ENCODE results near the gene TIMELESS. TPM values are rescaled to one million over a fixed set of nuclear protein-coding genes. Genes with fewer than 3 reads are reported as not detected.

TIMELESS gene
- total RNA-seq, 2 experiments from 2014 or later: 46.5 to 103 TPM

- Histone ChIP-seq H2AFZ (ENCODE audit: low read length) (no peak overlapping the region), H3K9me2 (ENCODE audit: insufficient read depth, low read length) (no peaks in the 10 kb centered on the region), H3K4me1 (ENCODE audit: insufficient read depth, low read length, poor library complexity, severe bottlenecking) (peaks cover 39% of the 10 kb centered on the region), H3K4me2 (ENCODE audit: low read length) (no peak overlapping the region), H3K9me3 (ENCODE audit: low read length) (no peaks in the 10 kb centered on the region), H3K27ac (ENCODE audit: low read depth, low read length, poor library complexity, severe bottlenecking) (no peak overlapping the region), H3K36me3 (ENCODE audit: insufficient read depth, low read length) (no peaks in the 10 kb centered on the region), H3K4me3 (ENCODE audit: low read depth, low read length, poor library complexity, severe bottlenecking) (no peak overlapping the region), H3K79me2 (ENCODE audit: insufficient read depth, low read depth, low read length) (no peaks in the 10 kb centered on the region), H4K20me1 (ENCODE audit: insufficient read depth, low read length) (no peaks in the 10 kb centered on the region)
- DNase-seq (ENCODE audit: low spot score): no peak
- intact Hi-C loops (cut with micrococcal nuclease; ENCODE audit: unreplicated experiment): no loop called here
- CTCF ChIA-PET (ENCODE audit: unreplicated experiment): interaction anchor here (2.6 kb wide), 1 partner anchor 8 kb away, joined by 10 read pairs; the partner anchor contains the start of gene TIMELESS
- BruUV-seq (replicated peaks): no TSS peak
- POLR2A ChIA-PET: interaction anchor here (0.7 to 7.4 kb wide), 5 partner anchors 9 to 237 kb away, joined by 4 to 98 read pairs (median 31); partner anchors contain the start of genes CNPY2, IL23A, PAN2 and TIMELESS
- TF ChIP-seq, protein P1, sequence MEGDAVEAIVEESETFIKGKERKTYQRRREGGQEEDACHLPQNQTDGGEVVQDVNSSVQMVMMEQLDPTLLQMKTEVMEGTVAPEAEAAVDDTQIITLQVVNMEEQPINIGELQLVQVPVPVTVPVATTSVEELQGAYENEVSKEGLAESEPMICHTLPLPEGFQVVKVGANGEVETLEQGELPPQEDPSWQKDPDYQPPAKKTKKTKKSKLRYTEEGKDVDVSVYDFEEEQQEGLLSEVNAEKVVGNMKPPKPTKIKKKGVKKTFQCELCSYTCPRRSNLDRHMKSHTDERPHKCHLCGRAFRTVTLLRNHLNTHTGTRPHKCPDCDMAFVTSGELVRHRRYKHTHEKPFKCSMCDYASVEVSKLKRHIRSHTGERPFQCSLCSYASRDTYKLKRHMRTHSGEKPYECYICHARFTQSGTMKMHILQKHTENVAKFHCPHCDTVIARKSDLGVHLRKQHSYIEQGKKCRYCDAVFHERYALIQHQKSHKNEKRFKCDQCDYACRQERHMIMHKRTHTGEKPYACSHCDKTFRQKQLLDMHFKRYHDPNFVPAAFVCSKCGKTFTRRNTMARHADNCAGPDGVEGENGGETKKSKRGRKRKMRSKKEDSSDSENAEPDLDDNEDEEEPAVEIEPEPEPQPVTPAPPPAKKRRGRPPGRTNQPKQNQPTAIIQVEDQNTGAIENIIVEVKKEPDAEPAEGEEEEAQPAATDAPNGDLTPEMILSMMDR (conservative IDR thresholded peaks at IDR 0.05; ENCODE audit: low read length): no peak
- TF ChIP-seq EZH2phosphoT487 (IDR thresholded peaks at IDR 0.05; ENCODE audit: borderline replicate concordance, low read depth, low read length): no peak
Observed at GRCh38 chr12:56457817-56458216, 8.6 kb upstream of the TIMELESS start.

- H3K9me2 ChIP-seq (ENCODE audit: insufficient read depth, low read length): no peaks in the 10 kb centered on the region
- no peak within 1 kb of the TSS for H3K4me3 ChIP-seq (ENCODE audit: low read depth, low read length, poor library complexity, severe bottlenecking)
- H2AFZ ChIP-seq (ENCODE audit: low read length): no peak within 1 kb of the TSS
- H3K79me2 ChIP-seq (ENCODE audit: insufficient read depth, low read depth, low read length): no peaks in the 10 kb centered on the region
- peaks cover 24% of the 10 kb centered on the region for H3K4me1 ChIP-seq (ENCODE audit: insufficient read depth, low read length, poor library complexity, severe bottlenecking)
- no peaks in the 10 kb centered on the region for H3K36me3 ChIP-seq (ENCODE audit: insufficient read depth, low read length)
- H3K9me3 ChIP-seq (ENCODE audit: low read length): no peaks in the 10 kb centered on the region
- TF ChIP-seq, protein P1 (conservative IDR thresholded peaks at IDR 0.05; ENCODE audit: low read length): no peak
- TF ChIP-seq EZH2phosphoT487 (IDR thresholded peaks at IDR 0.05; ENCODE audit: borderline replicate concordance, low read depth, low read length): no peak
- ChIA-PET POLR2A (interaction anchor here (0.6 to 0.8 kb wide), 2 partner anchors 25 to 487 kb away, joined by 3 to 4 read pairs; no protein-coding TSS in a partner anchor), CTCF (ENCODE audit: unreplicated experiment) (no interaction called here)
- H4K20me1 ChIP-seq (ENCODE audit: insufficient read depth, low read length): no peaks in the 10 kb centered on the region
- intact Hi-C loops (cut with micrococcal nuclease; ENCODE audit: unreplicated experiment): no loop called here
- no peak within 1 kb of the TSS for H3K27ac ChIP-seq (ENCODE audit: low read depth, low read length, poor library complexity, severe bottlenecking)
- no TSS peak for BruUV-seq (replicated peaks)
- H3K4me2 ChIP-seq (ENCODE audit: low read length): no peak within 1 kb of the TSS
- no peak for DNase-seq (ENCODE audit: low spot score)
Observed at GRCh38 chr12:56454557-56454956, 5.3 kb upstream of the TIMELESS start, which contains the start of gene MIP. TSS of gene MIP (minus strand) at chr12:56454657. CDS start at chr12:56454613, 44 bp downstream.

- DNase-seq (ENCODE audit: low spot score): no peak
- no peaks in the 10 kb centered on the region for H3K9me3 ChIP-seq (ENCODE audit: low read length)
- H3K4me1 ChIP-seq (ENCODE audit: insufficient read depth, low read length, poor library complexity, severe bottlenecking): peaks cover 25% of the 10 kb centered on the region
- BruUV-seq (replicated peaks): no TSS peak
- no peaks in the 10 kb centered on the region for H4K20me1 ChIP-seq (ENCODE audit: insufficient read depth, low read length)
- ChIA-PET POLR2A (interaction anchor here (0.6 to 7.5 kb wide), 9 partner anchors 10 to 172 kb away, joined by 3 to 98 read pairs (median 3); no protein-coding TSS in a partner anchor), CTCF (ENCODE audit: unreplicated experiment) (no interaction called here)
- H3K27ac ChIP-seq (ENCODE audit: low read depth, low read length, poor library complexity, severe bottlenecking): no peak overlapping the region
- H3K9me2 ChIP-seq (ENCODE audit: insufficient read depth, low read length): no peaks in the 10 kb centered on the region
- no peak overlapping the region for H2AFZ ChIP-seq (ENCODE audit: low read length)
- H3K36me3 ChIP-seq (ENCODE audit: insufficient read depth, low read length): peaks cover 13% of the 10 kb centered on the region
- H3K79me2 ChIP-seq (ENCODE audit: insufficient read depth, low read depth, low read length): peaks cover 24% of the 10 kb centered on the region; the same call in 1 of the 2 replicates
- intact Hi-C loops (cut with micrococcal nuclease; ENCODE audit: unreplicated experiment): no loop called here
- no peak for TF ChIP-seq EZH2phosphoT487 (IDR thresholded peaks at IDR 0.05; ENCODE audit: borderline replicate concordance, low read depth, low read length)
- TF ChIP-seq, protein P1 (conservative IDR thresholded peaks at IDR 0.05; ENCODE audit: low read length): no peak
- H3K4me2 ChIP-seq (ENCODE audit: low read length): no peak overlapping the region
- H3K4me3 ChIP-seq (ENCODE audit: low read depth, low read length, poor library complexity, severe bottlenecking): no peak overlapping the region
Observed at GRCh38 chr12:56451147-56451546, 1.9 kb upstream of the TIMELESS start.

Measured in OCI-LY7 (cell line).